ENCODE measurements around the gene CRISP3. TPM values are rescaled to one million over a fixed set of nuclear protein-coding genes. Genes with fewer than 3 reads are reported as not detected.
A peak's percentile ranks its signal among the peaks of the same experiment; 100 is the strongest.

CRISP3 gene
- total and polyA plus RNA-seq, 9 of the 15 experiments (the other 6 are each of a cell fraction or from before 2014, with no cell fraction given), result 0.21 to 2.0 (median 0.58) TPM

DNA sequence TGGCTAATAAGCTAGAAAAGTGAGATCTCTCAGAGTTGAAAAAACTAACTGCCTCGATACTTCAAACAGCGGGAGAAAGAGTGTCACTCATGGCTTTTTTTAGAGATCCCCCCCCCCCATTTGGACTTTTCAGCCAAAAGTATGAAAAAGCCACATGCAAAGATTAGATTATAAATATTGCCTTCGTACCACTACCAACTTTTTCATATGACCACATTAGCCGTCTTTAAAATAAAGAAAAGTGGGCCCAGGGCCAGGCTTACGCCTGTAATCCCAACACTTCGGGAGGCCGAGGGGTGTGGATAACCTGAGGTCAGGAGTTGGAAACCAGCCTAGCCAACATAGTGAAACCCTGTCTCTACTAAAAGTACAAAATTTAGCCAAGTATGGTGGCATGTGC lies 38.5 kb upstream of the CRISP3 start (continued):
- TF ChIP-seq, protein P1, sequence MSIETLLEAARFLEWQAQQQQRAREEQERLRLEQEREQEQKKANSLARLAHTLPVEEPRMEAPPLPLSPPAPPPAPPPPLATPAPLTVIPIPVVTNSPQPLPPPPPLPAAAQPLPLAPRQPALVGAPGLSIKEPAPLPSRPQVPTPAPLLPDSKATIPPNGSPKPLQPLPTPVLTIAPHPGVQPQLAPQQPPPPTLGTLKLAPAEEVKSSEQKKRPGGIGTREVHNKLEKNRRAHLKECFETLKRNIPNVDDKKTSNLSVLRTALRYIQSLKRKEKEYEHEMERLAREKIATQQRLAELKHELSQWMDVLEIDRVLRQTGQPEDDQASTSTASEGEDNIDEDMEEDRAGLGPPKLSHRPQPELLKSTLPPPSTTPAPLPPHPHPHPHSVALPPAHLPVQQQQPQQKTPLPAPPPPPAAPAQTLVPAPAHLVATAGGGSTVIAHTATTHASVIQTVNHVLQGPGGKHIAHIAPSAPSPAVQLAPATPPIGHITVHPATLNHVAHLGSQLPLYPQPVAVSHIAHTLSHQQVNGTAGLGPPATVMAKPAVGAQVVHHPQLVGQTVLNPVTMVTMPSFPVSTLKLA (conservative IDR thresholded peaks at IDR 0.05), result no peak
- peak; percentile 62 for TF ChIP-seq L3MBTL2 (IDR thresholded peaks at IDR 0.05)
- 0 out of 2 replicates have a peak, but pooled peaks have one; percentile 3 for TF ChIP-seq CUX1 (CRISPR knock-in tag; IDR thresholded peaks at IDR 0.05)
- TF ChIP-seq ZNF740 (CRISPR knock-in tag; IDR thresholded peaks at IDR 0.05), result no peak
- 0 out of 4 replicates have a peak, but pooled peaks of 1 of the 2 experiments have one; percentile 31 for TF ChIP-seq ZNF740 (tag; IDR thresholded peaks at IDR 0.05)
- peak; percentile 45 for TF ChIP-seq NFIC (IDR thresholded peaks at IDR 0.05)
- TF ChIP-seq GATAD2A (IDR thresholded peaks at IDR 0.05), result peak; percentile 65; the same call in 1 of the 2 replicates
- TF ChIP-seq, protein P2, sequence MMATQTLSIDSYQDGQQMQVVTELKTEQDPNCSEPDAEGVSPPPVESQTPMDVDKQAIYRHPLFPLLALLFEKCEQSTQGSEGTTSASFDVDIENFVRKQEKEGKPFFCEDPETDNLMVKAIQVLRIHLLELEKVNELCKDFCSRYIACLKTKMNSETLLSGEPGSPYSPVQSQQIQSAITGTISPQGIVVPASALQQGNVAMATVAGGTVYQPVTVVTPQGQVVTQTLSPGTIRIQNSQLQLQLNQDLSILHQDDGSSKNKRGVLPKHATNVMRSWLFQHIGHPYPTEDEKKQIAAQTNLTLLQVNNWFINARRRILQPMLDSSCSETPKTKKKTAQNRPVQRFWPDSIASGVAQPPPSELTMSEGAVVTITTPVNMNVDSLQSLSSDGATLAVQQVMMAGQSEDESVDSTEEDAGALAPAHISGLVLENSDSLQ (IDR thresholded peaks at IDR 0.05), result peak; percentile 81
- TF ChIP-seq E2F6 (IDR thresholded peaks at IDR 0.05; ENCODE audit: borderline replicate concordance in 1 of 2, extremely low read depth in 1 of 2, insufficient read depth in 1 of 2, insufficient read length in 1 of 2, low read depth in 1 of 2, low read length in 1 of 2, poor library complexity in 1 of 2, severe bottlenecking in 1 of 2), result peak in 1 of 2 experiments; percentile 13
- TF ChIP-seq SIN3A (IDR thresholded peaks at IDR 0.05; ENCODE audit: borderline replicate concordance in 2 of 2, control insufficient read depth in 1 of 2, low read depth in 2 of 2, low read length in 2 of 2), result no peak
- TF ChIP-seq, protein P3, sequence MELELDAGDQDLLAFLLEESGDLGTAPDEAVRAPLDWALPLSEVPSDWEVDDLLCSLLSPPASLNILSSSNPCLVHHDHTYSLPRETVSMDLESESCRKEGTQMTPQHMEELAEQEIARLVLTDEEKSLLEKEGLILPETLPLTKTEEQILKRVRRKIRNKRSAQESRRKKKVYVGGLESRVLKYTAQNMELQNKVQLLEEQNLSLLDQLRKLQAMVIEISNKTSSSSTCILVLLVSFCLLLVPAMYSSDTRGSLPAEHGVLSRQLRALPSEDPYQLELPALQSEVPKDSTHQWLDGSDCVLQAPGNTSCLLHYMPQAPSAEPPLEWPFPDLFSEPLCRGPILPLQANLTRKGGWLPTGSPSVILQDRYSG (tag; conservative IDR thresholded peaks at IDR 0.05; ENCODE audit: low read depth), result 0 out of 2 replicates have a peak, but pooled peaks have one; percentile 42

Measured in K562 (cell line).